GM10266 (cell line): ENCODE measurements around the gene IL17RC.

Experiments
- DNase-seq: peaks from one replicate; pipeline ENCODE4 v3.0.0; 2012; ENCODE audit errors: extremely low spot score
- CTCF ChIP-seq: IDR thresholded peaks from 2 replicates; pipeline ENCODE4 v1.5.1; 2012; ENCODE audit warnings: mild to moderate bottlenecking, low read depth; ENCODE audit not compliant: control insufficient read depth, insufficient read depth; ENCODE audit errors: missing control alignments

Gene IL17RC

DNA sequence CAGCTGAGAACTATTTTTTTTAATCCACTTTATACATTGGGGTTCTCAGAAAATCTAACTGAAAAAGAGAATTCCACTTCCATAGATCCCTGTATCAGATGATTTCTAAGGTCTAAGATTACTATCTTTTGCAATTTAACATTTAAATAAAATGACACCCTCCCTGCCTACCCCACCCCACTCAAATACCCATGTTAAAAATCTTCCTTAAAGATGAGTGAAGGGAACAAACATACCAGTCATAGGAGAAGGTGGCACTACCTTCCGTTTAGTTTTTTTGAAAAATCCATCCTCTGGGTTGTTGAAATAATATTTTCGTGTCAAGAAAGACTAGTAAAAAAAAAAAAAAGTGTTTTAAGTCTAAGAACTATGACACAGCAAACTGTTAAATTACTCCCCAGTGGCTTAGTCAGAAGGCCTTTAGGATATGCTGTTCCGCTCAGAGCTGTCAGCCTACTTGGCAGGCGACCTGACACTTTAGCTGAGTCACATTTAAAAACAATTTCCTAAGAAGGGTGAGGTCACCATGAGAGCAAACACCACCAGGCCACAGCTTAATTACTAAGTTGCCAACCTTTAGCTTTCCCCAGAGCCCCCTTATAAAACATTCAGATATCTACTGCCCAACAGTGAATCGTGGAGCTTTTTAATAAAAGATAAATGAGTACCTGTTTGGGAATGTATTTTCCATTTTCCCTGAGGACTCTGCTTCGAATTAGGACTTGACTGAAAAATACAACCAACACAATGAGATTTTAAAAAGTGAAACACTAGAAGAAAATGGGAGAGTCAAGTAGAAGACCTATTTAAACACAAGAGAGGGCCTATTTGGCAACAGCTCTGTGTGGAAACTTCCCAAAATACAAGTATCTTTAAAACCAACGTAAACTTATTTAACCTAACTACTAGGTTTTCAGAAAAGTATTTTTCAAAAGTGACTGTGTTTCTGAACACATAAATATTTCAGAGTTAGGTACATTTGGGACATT, 60.1 kb downstream of the IL17RC start:
- TF ChIP-seq CTCF: no peak
- DNase-seq: no peak

GRCh38 chr3:9978710-9979305, 61.9 kb downstream of the IL17RC start:
- no peak for TF ChIP-seq CTCF
- DNase-seq: no peak

DNA sequence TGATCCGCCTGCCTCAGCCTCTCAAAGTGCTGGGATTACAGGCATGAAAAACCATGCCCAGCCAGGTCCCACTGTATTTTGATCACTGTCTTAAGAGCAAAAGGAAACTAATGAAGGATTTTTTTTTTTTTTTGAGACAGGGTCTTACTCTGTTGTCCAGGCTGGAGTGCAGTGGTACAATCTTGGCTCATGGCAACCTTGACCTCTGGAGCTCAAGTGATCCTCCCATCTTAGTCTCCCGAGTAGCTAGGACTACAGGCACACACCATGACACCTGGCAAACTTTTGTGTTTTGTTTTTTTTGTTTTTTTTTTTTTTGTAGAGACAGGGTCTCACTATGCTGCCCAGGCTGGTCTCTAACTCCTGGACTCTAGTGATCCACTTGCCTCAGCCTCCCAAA, 63.4 kb downstream of the IL17RC start:
- no peak for TF ChIP-seq CTCF
- no peak for DNase-seq
